Astrocyte of the cerebellum (primary cell): ENCODE data around the gene TRIOBP.
A peak's percentile ranks its signal among the peaks of the same experiment; 100 is the strongest.

Source experiments
- DNase-seq: peaks from one replicate; pipeline ENCODE4 v3.0.0-alpha.2; 2011; ENCODE audit warnings: low read depth
- H3K4me3 ChIP-seq: 2 replicates; pipeline ENCODE4 v1.5.1; 2011; ENCODE audit warnings: mild to moderate bottlenecking, low read depth, low read length, moderate library complexity
- CTCF ChIP-seq: IDR thresholded peaks from 2 replicates; pipeline ENCODE4 v1.5.1; 2012; ENCODE audit warnings: low read length, low read depth, moderate library complexity, mild to moderate bottlenecking; ENCODE audit errors: missing control alignments
- in situ Hi-C: cut with HindIII; loops from 2 replicates; pipeline ENCODE4 v1.10.0; 2017; ENCODE audit warnings: low sequenced_read_pairs

TRIOBP gene

GRCh38 chr22:37731804-37732471 is 35.1 kb downstream of the TRIOBP start:
- TF ChIP-seq CTCF, result no peak
- no peak for DNase-seq
- no peak overlapping the region for H3K4me3 ChIP-seq
- in situ Hi-C loops, result no loop called here

- in situ Hi-C loops, result no loop called here
- DNase-seq, result no peak
- H3K4me3 ChIP-seq, result no peak overlapping the region
- no peak for TF ChIP-seq CTCF
Observed at GRCh38 chr22:37732699-37733607, 36.1 kb downstream of the TRIOBP start.

- in situ Hi-C loops, result no loop called here
- DNase-seq, result no peak
- no peak overlapping the region for H3K4me3 ChIP-seq
- no peak for TF ChIP-seq CTCF
Observed at GRCh38 chr22:37733625-37734401, 37.0 kb downstream of the TRIOBP start.

- in situ Hi-C loops, result no loop called here
Observed at GRCh38 chr22:37734402-37734700, 37.5 kb downstream of the TRIOBP start.

GRCh38 chr22:37734964-37735451 is 38.2 kb downstream of the TRIOBP start:
- no peak for DNase-seq
- no peak overlapping the region for H3K4me3 ChIP-seq
- in situ Hi-C loops, result no loop called here
- TF ChIP-seq CTCF, result peak; percentile 42

More at GRCh38 chr22:37734402-37734700, 37.5 kb downstream of the TRIOBP start:
- H3K4me3 ChIP-seq, result no peak overlapping the region
- DNase-seq, result no peak
- no peak for TF ChIP-seq CTCF

- H3K4me3 ChIP-seq, result no peak overlapping the region
- in situ Hi-C loops, result no loop called here
- no peak for DNase-seq
- no peak for TF ChIP-seq CTCF
Observed at GRCh38 chr22:37739035-37739434, 42.2 kb downstream of the TRIOBP start.
